DND-41 (cell line): ENCODE measurements around the gene GNAI2.

Experiments
- ATAC-seq: fragments of 200-7000 bp; cut with Tn5 transposase; 3 replicates; pipeline ENCODE4 v1.9.1; 2021; ENCODE audit warnings: low read depth; ENCODE audit not compliant: insufficient read depth
- DNase-seq: peaks from one replicate; pipeline ENCODE4 v3.0.0-alpha.2; 2020
- H2AFZ ChIP-seq: 2 replicates; pipeline ENCODE4 v1.6.0; 2012; ENCODE audit warnings: low read depth, low read length
- H3K27ac ChIP-seq: 2 replicates; pipeline ENCODE4 v1.5.1; 2012; ENCODE audit warnings: low read length, inconsistent platforms
- H3K27me3 ChIP-seq: fragments of 200-600 bp; sonication (generic); 2 replicates; pipeline ENCODE4 v1.6.0; 2012; ENCODE audit warnings: low read length, mild to moderate bottlenecking, inconsistent platforms; ENCODE audit not compliant: insufficient read depth, poor library complexity
- H3K36me3 ChIP-seq: 2 replicates; pipeline ENCODE4 v1.5.1; 2012; ENCODE audit warnings: low read length, inconsistent platforms; ENCODE audit not compliant: insufficient read depth
- H3K4me1 ChIP-seq: 2 replicates; pipeline ENCODE4 v1.5.1; 2012; ENCODE audit warnings: mild to moderate bottlenecking, low read length; ENCODE audit not compliant: insufficient read depth
- H3K4me2 ChIP-seq: 2 replicates; pipeline ENCODE4 v1.6.0; 2012; ENCODE audit warnings: mild to moderate bottlenecking, moderate library complexity, low read length, inconsistent platforms; ENCODE audit not compliant: insufficient read depth
- H3K4me3 ChIP-seq, 2 experiments: fragments of 200-600 bp in 1 of 2; shearing (Covaris generic) in 1 of 2; 2 replicates each; pipeline ENCODE4 v1.5.1; 2012 to 2016; ENCODE audit warnings: inconsistent platforms in 2 of 2, low read length in 2 of 2, mild to moderate bottlenecking in 2 of 2, low read depth in 1 of 2, moderate library complexity in 1 of 2
- H3K79me2 ChIP-seq: 2 replicates; pipeline ENCODE4 v1.6.0; 2012; ENCODE audit warnings: low read length, inconsistent platforms; ENCODE audit not compliant: insufficient read depth
- H3K9ac ChIP-seq: 2 replicates; pipeline ENCODE4 v1.6.0; 2012; ENCODE audit warnings: low read depth, mild to moderate bottlenecking, inconsistent platforms, low read length, moderate library complexity
- H3K9me3 ChIP-seq: 2 replicates; pipeline ENCODE4 v1.5.1; 2012; ENCODE audit warnings: low read length, moderate library complexity, mild to moderate bottlenecking, inconsistent platforms; ENCODE audit not compliant: insufficient read depth, severe bottlenecking
- H4K20me1 ChIP-seq: 2 replicates; pipeline ENCODE4 v1.6.0; 2012; ENCODE audit warnings: low read length; ENCODE audit not compliant: insufficient read depth
- CTCF ChIP-seq: IDR thresholded peaks from 2 replicates; pipeline ENCODE4 v1.5.1; 2012; ENCODE audit warnings: borderline replicate concordance, low read length, moderate library complexity, mild to moderate bottlenecking; ENCODE audit not compliant: poor library complexity, severe bottlenecking; ENCODE audit errors: extremely low read depth
- EZH2 ChIP-seq: IDR thresholded peaks from 3 replicates; pipeline ENCODE4 v1.6.1; 2012; ENCODE audit warnings: borderline replicate concordance, low read depth, mild to moderate bottlenecking, moderate library complexity, low read length, inconsistent platforms; ENCODE audit not compliant: severe bottlenecking

GNAI2 gene

GRCh38 chr3:50215529-50215928, 20.5 kb upstream of the GNAI2 start:
- no peaks in the 10 kb centered on the region for H3K36me3 ChIP-seq
- H3K9ac ChIP-seq, result no peak overlapping the region
- no peak overlapping the region for H3K4me2 ChIP-seq
- no peak for ATAC-seq
- H3K79me2 ChIP-seq, result no peaks in the 10 kb centered on the region
- no peak overlapping the region for H2AFZ ChIP-seq
- 0 out of 2 replicates have a peak, but pooled peaks cover 4% of the 10 kb centered on the region for H4K20me1 ChIP-seq
- H3K4me1 ChIP-seq, result no peaks in the 10 kb centered on the region
- H3K4me3 ChIP-seq, result no peak overlapping the region
- H3K27me3 ChIP-seq, result no peaks in the 10 kb centered on the region
- TF ChIP-seq EZH2, result no peak
- no peak for TF ChIP-seq CTCF
- no peaks in the 10 kb centered on the region for H3K9me3 ChIP-seq
- H3K27ac ChIP-seq, result no peak overlapping the region
- no peak for DNase-seq

GRCh38 chr3:50217681-50218080, 18.3 kb upstream of the GNAI2 start:
- DNase-seq, result no peak
- H2AFZ ChIP-seq, result no peak overlapping the region

GRCh38 chr3:50218448-50218847, 17.6 kb upstream of the GNAI2 start:
- Histone ChIP-seq H3K79me2 (no peaks in the 10 kb centered on the region), H3K36me3 (no peaks in the 10 kb centered on the region), H3K4me3 (no peak overlapping the region), H3K27me3 (no peaks in the 10 kb centered on the region), H3K4me2 (no peak overlapping the region), H3K9me3 (no peaks in the 10 kb centered on the region), H4K20me1 (0 out of 2 replicates have a peak, but pooled peaks cover 4% of the 10 kb centered on the region), H2AFZ (no peak overlapping the region), H3K27ac (no peak overlapping the region), H3K9ac (no peak overlapping the region), H3K4me1 (no peaks in the 10 kb centered on the region)
- DNase-seq, result no peak
- ATAC-seq, result no peak
- TF ChIP-seq CTCF (no peak), EZH2 (no peak)

More at GRCh38 chr3:50217681-50218080, 18.3 kb upstream of the GNAI2 start:
- Histone ChIP-seq H3K27me3 (no peaks in the 10 kb centered on the region), H3K4me2 (no peak overlapping the region), H3K4me1 (no peaks in the 10 kb centered on the region), H3K9ac (no peak overlapping the region), H3K27ac (no peak overlapping the region), H4K20me1 (0 out of 2 replicates have a peak, but pooled peaks cover 4% of the 10 kb centered on the region), H3K9me3 (no peaks in the 10 kb centered on the region), H3K4me3 (no peak overlapping the region), H3K36me3 (no peaks in the 10 kb centered on the region), H3K79me2 (no peaks in the 10 kb centered on the region)
- TF ChIP-seq CTCF, result no peak
- TF ChIP-seq EZH2, result no peak
- ATAC-seq, result no peak

GRCh38 chr3:50219285-50219684, 16.7 kb upstream of the GNAI2 start:
- no peaks in the 10 kb centered on the region for H3K27me3 ChIP-seq
- DNase-seq (no peak), ATAC-seq (no peak)
- no peaks in the 10 kb centered on the region for H3K36me3 ChIP-seq
- no peak for TF ChIP-seq CTCF
- TF ChIP-seq EZH2, result no peak
- 0 out of 2 replicates have a peak, but pooled peaks cover 4% of the 10 kb centered on the region for H4K20me1 ChIP-seq
- no peak overlapping the region for H3K9ac ChIP-seq
- no peak overlapping the region for H3K27ac ChIP-seq
- no peaks in the 10 kb centered on the region for H3K4me1 ChIP-seq
- H3K4me3 ChIP-seq, result no peak overlapping the region
- H3K4me2 ChIP-seq, result no peak overlapping the region
- no peaks in the 10 kb centered on the region for H3K79me2 ChIP-seq
- no peaks in the 10 kb centered on the region for H3K9me3 ChIP-seq
- no peak overlapping the region for H2AFZ ChIP-seq
